Psoas muscle (tissue), 8 donors: Measurements from ENCODE around the gene OSBPL3. TPM values are rescaled to one million over a fixed set of nuclear protein-coding genes. Genes with fewer than 3 reads are reported as not detected.

Experiments
- ATAC-seq, 4 donors: fragments of 200-7000 bp; cut with Tn5 transposase; one replicate each; pipeline ENCODE4 v1.9.1; 2020; ENCODE audit warnings: moderate library complexity in 3 of 4, mild to moderate bottlenecking in 2 of 4
- DNase-seq, 2 donors: peaks; one replicate each; pipeline ENCODE4 v3.0.0-alpha.2; 2020
- H3K27ac ChIP-seq: fragments of 200-600 bp; one replicate; pipeline ENCODE4 v1.8.0; 2022
- H3K27me3 ChIP-seq, 3 donors: fragments of 200-600 bp in 1 of 3; one replicate each; pipeline versions ENCODE4 v1.6.1 to v1.8.0; 2013 to 2022; ENCODE audit warnings: low read length in 2 of 3, mild to moderate bottlenecking in 2 of 3, moderate library complexity in 1 of 3; ENCODE audit not compliant: insufficient read depth in 3 of 3
- H3K36me3 ChIP-seq, 2 donors: fragments of 200-600 bp in 1 of 2; one replicate each; pipeline versions ENCODE4 v1.6.1 to v1.8.0; 2013 to 2022; ENCODE audit warnings: low read depth in 1 of 2, mild to moderate bottlenecking in 1 of 2, moderate library complexity in 1 of 2; ENCODE audit not compliant: insufficient read depth in 1 of 2
- H3K4me1 ChIP-seq: fragments of 200-600 bp; one replicate; pipeline ENCODE4 v1.8.0; 2022
- H3K4me3 ChIP-seq: fragments of 200-600 bp; one replicate; pipeline ENCODE4 v1.8.0; 2022; ENCODE audit warnings: mild to moderate bottlenecking
- H3K9me3 ChIP-seq: fragments of 200-600 bp; one replicate; pipeline ENCODE4 v1.8.0; 2022
- CTCF ChIP-seq: fragments of 200-600 bp; IDR thresholded peaks from one replicate; pipeline ENCODE4 v1.8.0; 2022; ENCODE audit warnings: antibody characterized with exemption
- WGBS, 3 donors: extraction: QIAGEN DNeasy Blood & Tissue Kit; methylation state at CpG; one replicate each; pipeline versions ENCODE4 v1.1.6 to v1.1.7; 2013; 5-methylcytosine and 5-hydroxymethylcytosine counted together
- intact Hi-C, 2 donors: fragments of 100-400 bp; cut with DNase I; formaldehyde crosslinking; loops; one replicate each; pipeline versions ENCODE4 v1.11.0 to v1.14.2; 2022
- polyA plus RNA-seq, 3 donors: library from polyadenylated mRNA; stranded (reverse); fragments of 200-250 nt; gene quantifications; one replicate each; pipeline ENCODE4 v1.2.3, GENCODE V29; 2013
- total RNA-seq, 4 donors: library from RNA; stranded (reverse); fragmentation: NEBNext Ultra II Directional in 2 of 4; extraction: Animal tissue kit (Norgen Biotek cat#: 25700) in 2 of 4; gene quantifications; one replicate each; pipeline versions ENCODE4 v1.2.1 to v1.2.4, GENCODE V29; 2021 to 2023
- donor health status: healthy with polysubstance abuse.
- donor health status: DM: no; HTN: no; CAD: no; lungs with moderate emphysema.
- donor health status: Bipolar disorder and iron deficiency.
- donor health status: healthy.
- donor health status: DM: yes; HTN: yes; CAD: no.
- donor health status: DM: no; HTN: no; CAD: no.
- donor health status: DM: no; HTN: no; CAD: no.
- donor health status: DM: yes; HTN: yes; CAD: no.

The OSBPL3 gene
- total and polyA plus RNA-seq, 7 donors, result 1.9 to 8.7 (median 4.2) TPM

- ATAC-seq, result no peak
- 29 to 81% (median 64%) methylated on average over 1 of the region's 1 CpG for WGBS, 3 donors
- Histone ChIP-seq H3K27me3 (no peaks in the 10 kb centered on the region), H3K9me3 (no peaks in the 10 kb centered on the region), H3K4me1 (peaks cover 22% of the 10 kb centered on the region), H3K4me3 (no peak overlapping the region), H3K36me3 (no peaks in the 10 kb centered on the region), H3K27ac (no peak overlapping the region)
- no peak for DNase-seq
- no peak for TF ChIP-seq CTCF
- intact Hi-C loops, result no loop called here
Measured at GRCh38 chr7:24827589-24827988, 152.4 kb downstream of the OSBPL3 start.

GRCh38 chr7:24827027-24827426 lies 153.0 kb downstream of the OSBPL3 start:
- H3K27me3 ChIP-seq, result no peaks in the 10 kb centered on the region
- H3K4me3 ChIP-seq, result no peak overlapping the region
- no peak for TF ChIP-seq CTCF
- ATAC-seq, result no peak
- 89 to 100% (median 95%) methylated on average over 2 of the region's 2 CpGs for WGBS, 3 donors
- H3K9me3 ChIP-seq, result no peaks in the 10 kb centered on the region
- no peaks in the 10 kb centered on the region for H3K36me3 ChIP-seq
- no peak overlapping the region for H3K27ac ChIP-seq
- DNase-seq, result no peak
- peaks cover 22% of the 10 kb centered on the region for H3K4me1 ChIP-seq
- intact Hi-C loops, result no loop called here

- Histone ChIP-seq H3K27ac (no peak overlapping the region), H3K36me3 (no peaks in the 10 kb centered on the region), H3K27me3 (no peaks in the 10 kb centered on the region), H3K9me3 (no peaks in the 10 kb centered on the region), H3K4me1 (peaks cover 22% of the 10 kb centered on the region), H3K4me3 (no peak overlapping the region)
- WGBS, 3 donors, result 86 to 93% (median 93%) methylated on average over 7 of the region's 7 CpGs
- intact Hi-C loops, result no loop called here
- DNase-seq, result no peak
- no peak for ATAC-seq
- TF ChIP-seq CTCF, result no peak
Measured at GRCh38 chr7:24826662-24827020, 153.3 kb downstream of the OSBPL3 start.

- no peak for DNase-seq
- Histone ChIP-seq H3K4me3 (no peak overlapping the region), H3K36me3 (no peaks in the 10 kb centered on the region), H3K4me1 (peaks cover 23% of the 10 kb centered on the region), H3K9me3 (no peaks in the 10 kb centered on the region), H3K27ac (no peak overlapping the region), H3K27me3 (no peaks in the 10 kb centered on the region)
- TF ChIP-seq CTCF, result no peak
- WGBS, 3 donors, result 48 to 66% (median 63%) methylated on average over 6 of the region's 6 CpGs
- ATAC-seq, result peak; percentile 54 to 64 (median 56)
- intact Hi-C loops, result loop anchor here in 1 of 2 donors (2.0 kb wide), 1 partner anchor 155 kb away; the partner anchor contains the start of gene OSBPL3
Measured at GRCh38 chr7:24825931-24826661, 153.9 kb downstream of the OSBPL3 start.

GRCh38 chr7:24825381-24825794 lies 154.6 kb downstream of the OSBPL3 start:
- WGBS, 3 donors, result 19 to 40% (median 25%) methylated on average over 1 of the region's 1 CpG
- TF ChIP-seq CTCF, result no peak
- H3K4me1 ChIP-seq, result peaks cover 30% of the 10 kb centered on the region
- intact Hi-C loops, result loop anchor here in 1 of 2 donors (2.0 kb wide), 1 partner anchor 155 kb away; the partner anchor contains the start of gene OSBPL3
- no peaks in the 10 kb centered on the region for H3K9me3 ChIP-seq
- no peaks in the 10 kb centered on the region for H3K27me3 ChIP-seq
- no peak for ATAC-seq
- no peak overlapping the region for H3K4me3 ChIP-seq
- H3K36me3 ChIP-seq, result no peaks in the 10 kb centered on the region
- H3K27ac ChIP-seq, result no peak overlapping the region
- DNase-seq, result no peak
